ENCODE results near the gene MED13L.

DNA sequence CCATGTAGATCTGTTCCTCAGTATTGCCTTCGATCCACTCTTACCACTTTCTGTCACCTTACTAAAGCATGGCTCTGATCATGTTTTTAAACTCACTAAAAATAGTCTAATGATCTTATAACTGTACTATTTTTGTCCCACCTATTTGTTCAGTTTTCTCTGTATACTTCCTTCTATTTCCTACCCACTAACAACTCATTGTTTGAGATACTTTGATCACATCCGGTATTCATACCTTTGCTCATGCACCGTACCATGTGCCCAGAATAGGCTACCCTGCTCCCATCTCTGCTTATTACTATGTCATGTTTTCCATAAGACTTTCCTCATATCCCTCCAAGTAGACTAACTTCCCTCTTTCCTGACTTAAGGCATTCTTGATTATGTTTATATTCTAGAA, 128.6 kb downstream of the MED13L start:
- TF ChIP-seq, protein P1, sequence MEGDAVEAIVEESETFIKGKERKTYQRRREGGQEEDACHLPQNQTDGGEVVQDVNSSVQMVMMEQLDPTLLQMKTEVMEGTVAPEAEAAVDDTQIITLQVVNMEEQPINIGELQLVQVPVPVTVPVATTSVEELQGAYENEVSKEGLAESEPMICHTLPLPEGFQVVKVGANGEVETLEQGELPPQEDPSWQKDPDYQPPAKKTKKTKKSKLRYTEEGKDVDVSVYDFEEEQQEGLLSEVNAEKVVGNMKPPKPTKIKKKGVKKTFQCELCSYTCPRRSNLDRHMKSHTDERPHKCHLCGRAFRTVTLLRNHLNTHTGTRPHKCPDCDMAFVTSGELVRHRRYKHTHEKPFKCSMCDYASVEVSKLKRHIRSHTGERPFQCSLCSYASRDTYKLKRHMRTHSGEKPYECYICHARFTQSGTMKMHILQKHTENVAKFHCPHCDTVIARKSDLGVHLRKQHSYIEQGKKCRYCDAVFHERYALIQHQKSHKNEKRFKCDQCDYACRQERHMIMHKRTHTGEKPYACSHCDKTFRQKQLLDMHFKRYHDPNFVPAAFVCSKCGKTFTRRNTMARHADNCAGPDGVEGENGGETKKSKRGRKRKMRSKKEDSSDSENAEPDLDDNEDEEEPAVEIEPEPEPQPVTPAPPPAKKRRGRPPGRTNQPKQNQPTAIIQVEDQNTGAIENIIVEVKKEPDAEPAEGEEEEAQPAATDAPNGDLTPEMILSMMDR (IDR thresholded peaks at IDR 0.05) = no peak
- TF ChIP-seq POLR2A (IDR thresholded peaks at IDR 0.05) = no peak

All from transverse colon (tissue), 3 donors.